NOMO-1 (cell line): ENCODE results near the gene ATP1B1.

Source experiments
- DNase-seq, 2 experiments: peaks; one replicate each; lab custom pipeline; 2025; ENCODE audit not compliant: unreplicated experiment in 2 of 2; lab: John Stamatoyannopoulos, UW

ATP1B1 gene

DNA sequence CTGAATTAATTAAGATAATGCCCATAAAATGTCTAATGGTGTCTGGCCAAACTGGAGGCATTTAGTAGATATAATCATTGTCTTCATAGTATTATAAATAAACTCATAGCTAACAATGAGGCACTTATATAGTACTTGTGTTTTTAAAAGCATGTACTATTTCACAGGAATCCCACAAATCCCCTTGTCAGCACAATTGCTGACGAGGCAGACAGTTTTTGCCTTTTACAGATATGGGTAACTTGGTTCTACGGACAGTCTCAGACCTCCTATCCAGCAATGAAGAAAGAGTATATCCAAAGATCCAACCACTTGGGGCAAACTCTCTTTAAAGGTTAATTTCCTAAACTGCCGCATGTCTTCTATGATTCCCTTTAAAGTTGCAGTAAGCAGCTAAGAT is 73.7 kb downstream of the ATP1B1 start:
- no peak for DNase-seq
